ENCODE data around the gene IL17REL. TPM values are rescaled to one million over a fixed set of nuclear protein-coding genes. Genes with fewer than 3 reads are reported as not detected.
"Not testable (repeated sequence)": the region's sequence is repeated elsewhere in the genome, so short reads cannot be mapped to it uniquely, and the experiment has no call there.

Gene IL17REL
- total RNA-seq, 1 donor from 2014 or later: not detected

DNA sequence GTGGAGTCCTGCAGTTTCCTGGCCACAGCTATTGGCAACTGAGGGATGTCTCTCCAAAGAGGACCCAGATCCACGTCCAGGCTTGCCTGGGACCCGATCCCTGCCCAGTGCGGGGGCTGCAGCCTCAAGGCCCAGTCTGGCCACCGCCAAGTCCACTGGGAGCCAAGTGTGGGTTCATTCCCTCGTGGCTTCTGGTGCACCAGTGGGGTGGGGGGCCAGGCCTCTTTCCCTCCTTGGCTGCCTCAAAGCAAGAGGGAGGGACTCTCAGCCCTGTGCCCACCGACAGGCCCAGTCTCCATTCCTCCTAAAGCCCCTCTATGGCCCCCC, 65.3 kb downstream of the IL17REL start:
- peaks cover 2% of the 10 kb centered on the region for H3K4me1 Mint-ChIP-seq (ENCODE audit: low read depth, unreplicated experiment)
- Histone ChIP-seq H3K79me2 (ENCODE audit: insufficient read depth, low read length) (no peaks in the 10 kb centered on the region), H4K20me1 (ENCODE audit: insufficient read depth, low read length) (no peaks in the 10 kb centered on the region), H3K36me3 (ENCODE audit: insufficient read depth, low read length) (no peaks in the 10 kb centered on the region), H3K4me1 (ENCODE audit: insufficient read depth, low read length) (peaks cover 8% of the 10 kb centered on the region), H3K9ac (ENCODE audit: low read length) (no peak overlapping the region), H3K27ac (ENCODE audit: low read depth, low read length) (no peak overlapping the region), H3K9me3 (ENCODE audit: insufficient read depth, low read depth, low read length) (no peaks in the 10 kb centered on the region), H2AFZ (ENCODE audit: low read depth, low read length) (no peak overlapping the region), H3K4me2 (ENCODE audit: low read length) (no peak overlapping the region), H3K27me3 (ENCODE audit: insufficient read depth, low read length) (no peaks in the 10 kb centered on the region), H3K4me3 (ENCODE audit: insufficient read depth, low read depth, low read length) (no peak overlapping the region)
- TF ChIP-seq CTCF (IDR thresholded peaks at IDR 0.05; ENCODE audit: insufficient read depth, low read depth, low read length) (no peak), EZH2 (IDR thresholded peaks at IDR 0.05; ENCODE audit: insufficient read depth, low read length) (no peak)
- H3K9me3 Mint-ChIP-seq (ENCODE audit: unreplicated experiment): no peaks in the 10 kb centered on the region
- H3K36me3 Mint-ChIP-seq (ENCODE audit: low read depth, unreplicated experiment): no peaks in the 10 kb centered on the region
- H3K27me3 Mint-ChIP-seq (ENCODE audit: low read depth, unreplicated experiment): peaks cover 4% of the 10 kb centered on the region
- H3K4me3 Mint-ChIP-seq (ENCODE audit: unreplicated experiment): no peak overlapping the region
- DNase-seq (ENCODE audit: low read depth): no peak
- H3K27ac Mint-ChIP-seq (ENCODE audit: unreplicated experiment): no peak overlapping the region
- FAIRE-seq: no peak

- Histone ChIP-seq H3K9ac (ENCODE audit: low read length) (no peak overlapping the region), H3K79me2 (ENCODE audit: insufficient read depth, low read length) (no peaks in the 10 kb centered on the region), H4K20me1 (ENCODE audit: insufficient read depth, low read length) (no peaks in the 10 kb centered on the region), H3K36me3 (ENCODE audit: insufficient read depth, low read length) (no peaks in the 10 kb centered on the region), H2AFZ (ENCODE audit: low read depth, low read length) (no peak overlapping the region), H3K27ac (ENCODE audit: low read depth, low read length) (no peak overlapping the region), H3K9me3 (ENCODE audit: insufficient read depth, low read depth, low read length) (no peaks in the 10 kb centered on the region), H3K4me1 (ENCODE audit: insufficient read depth, low read length) (peaks cover 3% of the 10 kb centered on the region), H3K4me2 (ENCODE audit: low read length) (no peak overlapping the region), H3K4me3 (ENCODE audit: insufficient read depth, low read depth, low read length) (no peak overlapping the region), H3K27me3 (ENCODE audit: insufficient read depth, low read length) (no peaks in the 10 kb centered on the region)
- Mint-ChIP-seq H3K27ac (ENCODE audit: unreplicated experiment) (peak overlapping the region; percentile 18), H3K36me3 (ENCODE audit: low read depth, unreplicated experiment) (no peaks in the 10 kb centered on the region), H3K27me3 (ENCODE audit: low read depth, unreplicated experiment) (peaks cover 4% of the 10 kb centered on the region), H3K9me3 (ENCODE audit: unreplicated experiment) (no peaks in the 10 kb centered on the region), H3K4me3 (ENCODE audit: unreplicated experiment) (no peak overlapping the region), H3K4me1 (ENCODE audit: low read depth, unreplicated experiment) (peaks cover 2% of the 10 kb centered on the region)
- FAIRE-seq (no peak), DNase-seq (ENCODE audit: low read depth) (no peak)
- TF ChIP-seq EZH2 (IDR thresholded peaks at IDR 0.05; ENCODE audit: insufficient read depth, low read length) (no peak), CTCF (IDR thresholded peaks at IDR 0.05; ENCODE audit: insufficient read depth, low read depth, low read length) (no peak)
Measured at GRCh38 chr22:49946612-49947295, 65.8 kb downstream of the IL17REL start.

DNA sequence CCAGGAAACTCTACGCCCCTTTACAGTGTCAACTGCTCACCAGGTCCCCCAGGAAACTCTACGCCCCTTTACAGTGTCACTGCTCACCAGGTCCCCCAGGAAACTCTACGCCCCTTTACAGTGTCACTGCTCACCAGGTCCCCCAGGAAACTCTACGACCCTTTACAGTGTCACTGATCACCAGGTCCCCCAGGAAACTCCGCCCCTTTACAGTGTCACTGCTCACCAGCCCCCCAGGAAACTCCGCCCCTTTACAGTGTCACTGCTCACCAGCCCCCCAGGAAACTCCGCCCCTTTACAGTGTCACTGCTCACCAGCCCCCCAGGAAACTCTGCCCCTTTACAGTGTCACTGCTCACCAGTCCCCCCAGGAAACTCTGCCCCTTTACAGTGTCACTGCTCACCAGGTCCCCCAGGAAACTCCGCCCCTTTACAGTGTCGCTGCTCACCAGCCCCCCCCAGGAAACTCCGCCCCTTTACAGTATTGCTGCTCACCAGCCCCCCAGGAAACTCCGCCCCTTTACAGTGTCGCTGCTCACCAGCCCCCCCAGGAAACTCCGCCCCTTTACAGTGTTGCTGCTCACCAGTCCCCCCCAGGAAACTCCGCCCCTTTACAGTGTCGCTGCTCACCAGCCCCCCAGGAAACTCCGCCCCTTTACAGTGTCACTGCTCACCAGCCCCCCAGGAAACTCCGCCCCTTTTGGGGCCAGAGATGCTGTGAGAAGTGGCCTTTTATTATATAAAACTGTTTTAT, 67.3 kb downstream of the IL17REL start:
- H3K27ac Mint-ChIP-seq (ENCODE audit: unreplicated experiment); H3K4me2 ChIP-seq (ENCODE audit: low read length); H3K9me3 ChIP-seq (ENCODE audit: insufficient read depth, low read depth, low read length); H3K27ac ChIP-seq (ENCODE audit: low read depth, low read length); H4K20me1 ChIP-seq (ENCODE audit: insufficient read depth, low read length); H3K9ac ChIP-seq (ENCODE audit: low read length); H3K4me1 Mint-ChIP-seq (ENCODE audit: low read depth, unreplicated experiment); H3K9me3 Mint-ChIP-seq (ENCODE audit: unreplicated experiment); H3K27me3 Mint-ChIP-seq (ENCODE audit: low read depth, unreplicated experiment); H3K36me3 ChIP-seq (ENCODE audit: insufficient read depth, low read length); H2AFZ ChIP-seq (ENCODE audit: low read depth, low read length); DNase-seq (ENCODE audit: low read depth); H3K36me3 Mint-ChIP-seq (ENCODE audit: low read depth, unreplicated experiment); H3K4me3 ChIP-seq (ENCODE audit: insufficient read depth, low read depth, low read length); FAIRE-seq; H3K4me3 Mint-ChIP-seq (ENCODE audit: unreplicated experiment); H3K79me2 ChIP-seq (ENCODE audit: insufficient read depth, low read length); H3K27me3 ChIP-seq (ENCODE audit: insufficient read depth, low read length); H3K4me1 ChIP-seq (ENCODE audit: insufficient read depth, low read length): not testable (repeated sequence)

Small RNA genes lying within 50 kb of the gene (microRNA-seq; reads per million reads assigned to microRNA genes)
- gene MIR6821: 0.82 reads per million

Other genes starting within 250 kb of the IL17REL start
- gene BRD1, start 184.9 kb downstream of the IL17REL start, total RNA-seq: 30.0 and 32.4 TPM in 2 replicates
- gene ZBED4, start 158.9 kb downstream of the IL17REL start, total RNA-seq: 21.0 and 22.7 TPM in 2 replicates
- 23.8 and 26.2 TPM in 2 replicates for gene ALG12, start 94.3 kb downstream of the IL17REL start, total RNA-seq
- 49.6 and 58.2 TPM in 2 replicates for gene CRELD2, start 94.1 kb downstream of the IL17REL start, total RNA-seq
- gene PIM3, start 52.0 kb downstream of the IL17REL start, total RNA-seq: 15.1 and 15.5 TPM in 2 replicates
- not detected in 2 replicates for gene TTLL8, start 45.5 kb upstream of the IL17REL start, total RNA-seq
- 0.09 and 0.70 TPM in 2 replicates for gene MLC1, start 72.7 kb upstream of the IL17REL start, total RNA-seq
- 0.61 and 0.62 TPM in 2 replicates for gene MOV10L1, start 77.2 kb upstream of the IL17REL start, total RNA-seq
- gene PANX2, start 158.0 kb upstream of the IL17REL start, total RNA-seq: 2.3 and 2.8 TPM in 2 replicates
- 34.0 and 35.7 TPM in 2 replicates for gene TRABD, start 173.1 kb upstream of the IL17REL start, total RNA-seq
- gene SELENOO, start 188.2 kb upstream of the IL17REL start, total RNA-seq: 16.9 and 18.5 TPM in 2 replicates
- 25.4 and 26.3 TPM in 2 replicates for gene TUBGCP6, start 232.3 kb upstream of the IL17REL start, total RNA-seq
- gene HDAC10, start 238.5 kb upstream of the IL17REL start, total RNA-seq: 36.8 and 46.5 TPM in 2 replicates
- gene MAPK12, start 248.9 kb upstream of the IL17REL start, total RNA-seq: 29.1 and 36.4 TPM in 2 replicates